Ecto neural progenitor cell (in vitro differentiated cells): ENCODE measurements around the gene SNTG2.
"Not testable (repeated sequence)": the region's sequence is repeated elsewhere in the genome, so short reads cannot be mapped to it uniquely, and the experiment has no call there.

Source experiments
- DNase-seq: peaks from one replicate; pipeline ENCODE4 v3.0.0-alpha.2; 2018; ENCODE audit warnings: low spot score

SNTG2 gene

DNA sequence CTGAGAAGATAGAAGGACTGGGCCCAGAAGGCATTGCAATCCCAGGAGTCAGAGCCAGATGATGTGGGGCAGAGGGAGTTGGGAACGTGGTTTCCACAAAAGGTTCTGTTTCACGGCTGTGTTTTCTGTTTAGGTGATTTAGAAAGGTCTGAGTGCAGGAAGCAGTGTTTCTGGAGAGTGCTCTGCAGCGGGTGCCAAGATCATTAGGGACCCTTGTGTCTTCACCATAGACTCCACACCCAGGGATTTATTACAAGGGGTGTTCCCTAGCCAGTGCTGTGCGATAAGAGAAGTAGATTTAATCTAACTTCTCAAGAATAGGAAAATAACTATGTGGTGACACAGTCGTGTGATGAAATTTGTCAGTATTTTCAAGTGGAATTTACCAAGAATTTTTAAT is 241.5 kb downstream of the SNTG2 start:
- no peak for DNase-seq

DNA sequence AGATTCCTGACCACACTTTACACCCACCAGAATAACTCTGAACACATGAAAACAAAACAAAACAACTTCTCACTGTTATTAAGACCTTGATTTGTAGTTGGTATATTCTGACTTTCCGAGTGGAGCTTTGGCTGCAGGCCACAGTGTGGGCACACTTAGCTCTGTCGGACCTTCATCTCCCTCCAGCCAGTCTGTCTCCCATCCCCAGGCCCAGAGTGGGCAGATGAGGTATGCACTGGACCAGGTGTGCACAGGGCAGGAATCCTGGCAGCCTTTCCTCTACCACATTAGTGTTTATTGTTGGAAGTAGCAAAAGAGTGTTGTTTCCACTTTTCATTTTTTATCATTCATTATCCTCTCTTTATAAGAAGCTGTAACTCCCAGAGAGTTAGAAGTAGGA is 243.2 kb downstream of the SNTG2 start:
- DNase-seq = no peak

GRCh38 chr2:1203772-1204171 is 253.1 kb downstream of the SNTG2 start:
- no peak for DNase-seq

GRCh38 chr2:1205853-1206252 is 255.2 kb downstream of the SNTG2 start:
- no peak for DNase-seq

DNA sequence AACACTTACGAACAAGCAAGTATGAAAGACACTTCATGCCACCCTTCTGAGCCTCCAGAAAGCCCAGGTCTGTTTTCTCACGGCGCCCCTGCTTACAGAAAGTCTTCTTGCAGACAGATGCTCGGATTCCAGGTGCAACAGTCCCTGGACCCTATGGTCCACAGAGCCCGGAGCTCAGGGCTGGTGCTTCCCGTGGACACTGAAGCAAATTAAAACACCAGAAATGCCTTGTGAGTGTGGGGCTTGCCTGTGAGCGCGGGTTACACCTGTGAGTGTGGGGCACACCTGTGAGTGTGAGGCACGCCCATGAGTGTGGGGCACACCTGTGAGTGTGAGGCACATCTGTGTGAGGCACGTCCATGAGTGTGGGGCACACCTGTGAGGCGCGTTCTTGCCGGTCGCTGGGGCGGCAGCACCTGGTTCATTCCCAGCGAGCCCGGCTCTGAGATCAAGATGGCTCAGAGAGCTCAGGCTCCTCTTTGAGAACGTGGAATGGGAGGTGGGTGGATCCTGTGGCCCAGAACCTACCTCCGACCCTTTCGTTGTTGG is 257.4 kb downstream of the SNTG2 start:
- no peak for DNase-seq

- DNase-seq = no peak
Observed at GRCh38 chr2:1208522-1208921, 257.9 kb downstream of the SNTG2 start.

DNA sequence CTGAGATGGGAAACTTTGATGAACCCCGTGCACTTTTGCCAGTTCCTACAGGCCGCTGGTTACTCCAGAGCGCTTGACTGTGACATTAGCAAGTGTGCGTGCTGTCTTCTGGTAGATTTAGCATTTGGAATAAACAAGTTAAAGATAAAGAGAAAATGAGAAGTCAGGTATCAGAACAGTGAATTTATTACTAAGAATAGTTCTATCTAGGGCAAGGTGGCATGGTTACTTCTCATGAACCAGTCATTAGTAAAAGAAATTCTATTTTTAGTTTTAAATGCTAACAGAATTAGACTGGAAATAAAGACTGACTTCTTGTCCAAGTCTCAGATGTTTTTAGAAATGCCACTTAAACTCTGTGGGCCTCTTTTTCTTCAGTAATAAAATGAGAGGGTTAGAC is 258.6 kb downstream of the SNTG2 start:
- no peak for DNase-seq

DNA sequence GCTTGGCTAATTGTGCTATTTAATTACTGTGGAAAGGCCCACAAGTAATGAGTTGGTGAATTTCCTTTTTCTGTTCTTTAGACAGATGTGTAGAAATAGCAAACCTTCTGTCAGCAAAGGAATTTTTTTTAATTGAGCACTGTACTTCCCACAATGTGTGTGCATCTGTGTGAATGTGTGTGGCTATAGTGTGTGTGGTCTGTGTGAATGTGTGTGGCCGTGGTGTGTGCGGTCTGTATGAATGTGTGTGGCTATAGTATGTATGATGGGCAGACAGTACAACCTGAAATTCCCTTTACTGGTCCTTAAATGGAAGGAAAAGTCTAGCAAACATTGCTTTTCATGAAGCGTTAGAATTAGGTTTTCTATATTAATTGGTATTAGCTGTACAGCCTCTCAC is 259.1 kb downstream of the SNTG2 start:
- DNase-seq = no peak

GRCh38 chr2:1210352-1210751 is 259.7 kb downstream of the SNTG2 start:
- DNase-seq = no peak

GRCh38 chr2:1219901-1220573 is 269.4 kb downstream of the SNTG2 start:
- DNase-seq = no peak

DNA sequence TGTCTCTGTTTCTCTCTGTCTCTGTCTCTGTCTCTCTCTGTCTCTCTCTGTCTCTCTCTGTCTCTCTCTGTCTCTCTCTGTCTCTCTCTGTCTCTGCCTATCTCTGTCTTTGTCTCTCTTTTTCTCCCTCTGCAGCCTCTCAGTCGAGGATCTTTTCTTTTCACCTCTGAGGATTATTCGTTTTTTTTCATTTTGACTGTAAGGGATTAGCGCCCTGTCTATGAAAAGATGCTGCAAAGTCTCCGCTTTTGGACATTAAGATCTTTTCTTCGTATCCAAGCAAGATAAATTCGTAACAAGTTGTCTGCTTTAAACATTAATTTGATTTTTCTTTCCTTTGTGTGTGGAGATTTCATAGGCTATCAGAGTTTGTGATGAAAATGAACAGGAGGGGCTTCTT is 271.4 kb downstream of the SNTG2 start:
- DNase-seq = no peak

GRCh38 chr2:1223791-1224190 is 273.1 kb downstream of the SNTG2 start:
- DNase-seq = no peak

DNA sequence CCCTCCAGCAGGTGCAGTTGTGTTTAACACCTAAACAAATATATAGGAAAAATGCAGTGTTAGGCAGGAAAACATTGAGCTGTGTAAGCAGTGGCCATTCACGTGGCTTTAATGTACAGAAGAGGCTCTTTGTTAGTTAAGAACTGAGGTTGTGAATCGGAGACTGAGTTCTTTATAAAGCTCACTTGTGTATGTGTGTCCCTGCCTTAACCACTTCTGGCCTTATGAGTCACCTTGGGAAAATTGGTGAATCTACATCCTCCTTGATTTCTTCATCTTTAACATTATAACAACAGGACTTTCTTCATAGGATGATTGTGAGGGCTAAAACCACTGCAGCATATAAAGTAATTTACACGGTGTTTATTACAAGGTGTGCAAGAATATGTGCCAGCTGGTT is 274.3 kb downstream of the SNTG2 start:
- no peak for DNase-seq

DNA sequence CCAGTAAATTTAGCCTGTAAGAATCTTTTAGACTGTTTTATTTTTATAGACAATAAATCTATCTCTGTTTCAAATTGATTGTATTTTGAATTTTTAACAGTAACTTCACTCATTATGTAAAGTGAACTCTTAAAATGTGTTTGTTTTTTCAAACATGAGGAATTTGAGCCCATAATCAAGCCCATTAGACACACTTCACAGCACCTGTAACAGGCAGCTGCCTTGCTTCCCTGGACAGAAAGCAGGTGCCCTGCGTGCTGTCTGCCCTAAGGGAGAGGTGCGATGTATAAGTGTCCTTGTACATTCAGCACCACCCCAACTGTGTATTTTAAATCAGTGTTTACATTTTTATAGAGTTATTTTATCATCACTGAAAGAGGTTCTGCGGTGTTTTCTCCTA is 276.1 kb downstream of the SNTG2 start:
- DNase-seq = no peak

GRCh38 chr2:1227274-1227900 is 276.7 kb downstream of the SNTG2 start:
- DNase-seq = no peak

- DNase-seq = not testable (repeated sequence)
Observed at GRCh38 chr2:1229596-1229995, 278.9 kb downstream of the SNTG2 start.

DNA sequence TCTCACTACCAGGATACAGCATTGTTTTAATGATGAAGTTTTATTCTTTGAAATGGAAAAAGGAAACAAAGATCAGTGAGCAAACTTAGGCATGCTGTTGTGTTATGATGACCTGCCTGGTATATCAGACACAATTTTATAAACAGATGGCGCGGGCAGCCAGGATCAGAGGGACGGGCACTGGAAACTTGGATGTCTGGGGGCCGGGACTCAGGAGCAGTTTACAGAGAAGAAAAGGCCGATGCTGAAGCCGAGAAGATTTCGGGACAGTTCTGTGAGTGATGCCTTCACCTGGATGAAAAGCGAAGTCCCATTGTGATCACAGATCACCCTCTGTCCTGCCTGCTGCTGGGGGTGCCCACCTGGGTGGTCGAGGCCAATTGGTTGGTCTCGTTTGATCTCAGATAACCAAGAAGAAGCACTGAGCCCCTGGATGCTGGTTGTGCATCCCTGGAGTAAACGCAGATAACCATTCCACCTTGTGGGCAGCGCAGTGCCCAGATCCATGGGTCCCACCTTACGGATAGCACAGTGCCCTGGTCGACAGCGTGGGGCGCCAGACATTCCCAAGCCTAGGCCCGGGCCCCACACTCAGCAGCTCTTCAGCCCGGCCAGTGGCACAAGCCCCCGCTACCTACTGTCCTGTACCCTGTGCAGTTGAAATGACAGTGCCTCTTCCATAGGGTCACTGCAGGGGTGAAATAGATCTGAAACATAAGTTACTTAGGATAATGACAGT is 279.7 kb downstream of the SNTG2 start:
- DNase-seq = no peak

DNA sequence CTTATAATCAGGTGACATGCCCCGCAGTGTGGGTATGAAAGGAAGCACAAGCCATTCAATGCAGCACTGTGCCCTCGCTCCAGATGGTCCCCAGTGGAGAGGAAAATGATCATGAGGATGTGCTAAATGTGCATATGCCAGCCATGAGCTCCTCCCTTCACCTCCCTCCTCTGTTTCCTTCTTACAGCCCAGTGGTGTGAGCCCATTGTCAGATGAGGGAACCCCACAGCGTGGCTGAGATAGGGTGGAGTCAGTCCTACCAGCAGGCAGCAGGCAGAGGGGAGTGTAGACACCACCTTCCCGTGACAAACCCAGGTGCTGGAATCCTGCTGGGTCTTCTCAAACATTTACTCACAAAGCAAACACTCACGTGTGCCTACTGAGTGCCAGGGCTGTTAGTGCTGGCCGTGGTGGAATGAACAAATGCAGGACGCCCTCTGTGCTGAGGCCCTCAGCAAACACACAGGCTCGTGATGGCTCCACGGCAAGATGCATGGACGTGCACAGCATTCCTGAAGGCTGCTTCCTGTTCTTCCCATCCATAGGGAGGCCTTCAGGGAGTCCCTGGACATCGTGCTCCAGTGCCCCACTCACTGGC is 280.9 kb downstream of the SNTG2 start:
- no peak for DNase-seq

GRCh38 chr2:1233281-1233680 is 282.6 kb downstream of the SNTG2 start:
- DNase-seq = no peak

- DNase-seq = no peak
Observed at GRCh38 chr2:1234731-1235308, 284.2 kb downstream of the SNTG2 start.

DNA sequence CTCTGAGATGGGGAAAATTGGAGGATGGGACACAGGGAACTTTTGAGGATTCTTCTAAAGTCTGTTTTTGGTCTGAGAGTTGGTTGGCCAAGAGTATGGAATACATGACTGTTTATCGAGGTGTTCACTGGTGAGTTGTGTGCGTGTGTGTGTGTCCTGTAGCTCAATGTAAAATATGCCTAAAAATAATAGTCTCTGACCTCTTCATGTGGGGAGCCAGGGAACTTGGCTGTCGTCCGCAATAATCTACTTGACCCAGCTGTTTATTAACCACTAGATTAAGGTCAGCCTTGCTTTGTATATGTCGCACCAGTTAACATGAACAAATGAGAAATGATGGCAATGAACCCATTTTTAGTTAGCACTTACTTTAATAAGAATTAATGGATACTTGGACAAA is 285.2 kb downstream of the SNTG2 start:
- no peak for DNase-seq

DNA sequence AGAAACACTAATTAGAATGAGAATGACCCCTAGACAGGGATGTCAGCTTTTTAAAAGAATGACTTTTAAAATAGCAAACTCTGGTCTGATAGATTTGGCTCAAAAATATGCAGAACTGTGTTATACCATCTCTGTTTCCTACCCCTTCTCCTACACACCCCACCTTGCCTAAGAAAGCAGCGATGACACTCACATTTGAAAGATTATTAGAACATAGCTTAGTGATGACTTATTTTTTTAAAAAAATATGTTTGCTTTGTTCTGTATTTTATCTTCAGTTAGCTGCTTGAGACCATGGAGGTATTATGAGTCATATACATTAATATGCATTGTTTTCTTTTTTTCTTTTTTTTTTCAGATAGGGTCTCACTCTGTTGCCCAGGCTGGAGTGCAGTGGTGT is 286.0 kb downstream of the SNTG2 start:
- DNase-seq = no peak
